Esophagus muscularis mucosa (tissue), 4 donors: ENCODE data around the gene KRT25. TPM values are rescaled to one million over a fixed set of nuclear protein-coding genes. Genes with fewer than 3 reads are reported as not detected.

Experiments used
- DNase-seq: peaks from one replicate; pipeline ENCODE4 v3.0.0-alpha.2; 2017; ENCODE audit errors: extremely low spot score
- H3K27ac ChIP-seq, 4 donors: fragments of 200-600 bp; sonication (generic); replicated peaks in 1 of 4; 1 replicate in 3 of 4; 2 replicates in 1 of 4; pipeline ENCODE4 v1.5.1; 2016 to 2019; ENCODE audit warnings: mild to moderate bottlenecking in 1 of 4
- H3K27me3 ChIP-seq, 4 donors: fragments of 200-600 bp; sonication (generic); one replicate each; pipeline versions ENCODE4 v1.5.1 to v1.6.0; 2016 to 2019
- H3K36me3 ChIP-seq, 4 donors: fragments of 200-600 bp; sonication (generic); one replicate each; pipeline ENCODE4 v1.5.1; 2016 to 2019
- H3K4me1 ChIP-seq, 4 donors: fragments of 200-600 bp; sonication (generic); one replicate each; pipeline ENCODE4 v1.5.1; 2016 to 2019
- H3K4me3 ChIP-seq, 4 donors: fragments of 200-600 bp; sonication (generic); 1 replicate in 2 of 4; 2 replicates in 2 of 4; pipeline ENCODE4 v1.5.1; 2016 to 2019; ENCODE audit warnings: mild to moderate bottlenecking in 4 of 4, moderate library complexity in 1 of 4
- H3K9me3 ChIP-seq, 4 donors: fragments of 200-600 bp; sonication (generic); 1 replicate in 3 of 4; 2 replicates in 1 of 4; pipeline ENCODE4 v1.5.1; 2016 to 2019
- EP300 ChIP-seq: sonication (generic); formaldehyde crosslinking; IDR thresholded peaks from one replicate; pipeline ENCODE4 v1.6.1; 2017; ENCODE audit warnings: antibody characterized with exemption
- POLR2A ChIP-seq: fragments of 450-650 bp; IDR thresholded peaks from one replicate; pipeline ENCODE4 v1.6.1; 2017; ENCODE audit warnings: antibody characterized with exemption, moderate library complexity, mild to moderate bottlenecking, low read depth
- POLR2AphosphoS5 ChIP-seq, 2 donors: sonication (generic); formaldehyde crosslinking; IDR thresholded peaks; one replicate each; pipeline ENCODE4 v1.6.1; 2017; ENCODE audit warnings: antibody characterized with exemption in 2 of 2
- WGBS: methylation state at CpG from one replicate; pipeline ENCODE4 v1.1.5; 2018; 5-methylcytosine and 5-hydroxymethylcytosine counted together
- intact Hi-C: fragments of 100-400 bp; cut with DNase I; formaldehyde crosslinking; loops from one replicate; pipeline ENCODE4 v1.15.1; 2023
- total RNA-seq, 4 donors: library from RNA; depleted of rRNA; stranded (reverse); fragments of >200 nt; gene quantifications; one replicate each; pipeline versions ENCODE4 v1.1.0 to v1.2.1, GENCODE V29; 2016
- TF ChIP-seq, protein P1 (sequence below), 3 experiments: fragments of 200-600 bp in 2 of 3; fragments of 450-650 bp in 1 of 3; sonication (generic) in 2 of 3; IDR thresholded peaks; one replicate each; pipeline ENCODE4 v1.5.1; 2017 to 2019; ENCODE audit warnings: antibody characterized with exemption in 3 of 3, mild to moderate bottlenecking in 2 of 3, moderate library complexity in 1 of 3

The KRT25 gene
- total RNA-seq, 4 donors from 2014 or later = not detected

DNA sequence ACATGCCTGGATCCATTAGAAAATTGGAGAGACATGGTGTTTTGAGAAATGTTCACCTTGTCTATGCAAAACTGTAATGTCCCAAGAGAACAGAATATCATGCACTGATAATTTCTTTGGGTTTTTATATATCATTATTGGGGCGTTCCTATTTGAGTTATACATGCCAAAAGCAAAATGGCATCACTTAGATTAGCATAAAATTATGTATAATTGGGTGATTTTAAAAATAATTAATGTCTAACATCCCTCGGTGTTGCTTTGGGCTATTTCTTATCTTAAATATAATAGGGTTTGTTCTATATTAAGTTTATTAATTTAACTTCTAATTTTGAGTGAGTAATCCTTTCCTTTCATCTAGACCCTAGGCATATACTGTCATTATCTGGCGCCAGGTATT lies 44.7 kb upstream of the KRT25 start, which contains the start of gene KRT28:
TSS of gene KRT28 (minus strand) at position 101 of the 400 bp plus-strand sequence. CDS start at position 35, 66 bp downstream.
- Histone ChIP-seq H3K27ac (no peak within 1 kb of the TSS), H3K9me3 (no peaks in the 10 kb centered on the region), H3K27me3 (peaks cover 0 to 45% (median 0%) of the 10 kb centered on the region in 4 donors), H3K4me1 (no peaks in the 10 kb centered on the region), H3K4me3 (no peak within 1 kb of the TSS), H3K36me3 (no peaks in the 10 kb centered on the region)
- WGBS = 78% methylated on average over 3 of the region's 3 CpGs
- intact Hi-C loops = loop anchor here (5.0 to 10.0 kb wide), 4 partner anchors 105 to 862 kb away; no protein-coding TSS in a partner anchor
- TF ChIP-seq EP300 (no peak), POLR2A (no peak), POLR2AphosphoS5 (IDR thresholded peaks at IDR 0.05) (no peak)
- TF ChIP-seq, protein P1, sequence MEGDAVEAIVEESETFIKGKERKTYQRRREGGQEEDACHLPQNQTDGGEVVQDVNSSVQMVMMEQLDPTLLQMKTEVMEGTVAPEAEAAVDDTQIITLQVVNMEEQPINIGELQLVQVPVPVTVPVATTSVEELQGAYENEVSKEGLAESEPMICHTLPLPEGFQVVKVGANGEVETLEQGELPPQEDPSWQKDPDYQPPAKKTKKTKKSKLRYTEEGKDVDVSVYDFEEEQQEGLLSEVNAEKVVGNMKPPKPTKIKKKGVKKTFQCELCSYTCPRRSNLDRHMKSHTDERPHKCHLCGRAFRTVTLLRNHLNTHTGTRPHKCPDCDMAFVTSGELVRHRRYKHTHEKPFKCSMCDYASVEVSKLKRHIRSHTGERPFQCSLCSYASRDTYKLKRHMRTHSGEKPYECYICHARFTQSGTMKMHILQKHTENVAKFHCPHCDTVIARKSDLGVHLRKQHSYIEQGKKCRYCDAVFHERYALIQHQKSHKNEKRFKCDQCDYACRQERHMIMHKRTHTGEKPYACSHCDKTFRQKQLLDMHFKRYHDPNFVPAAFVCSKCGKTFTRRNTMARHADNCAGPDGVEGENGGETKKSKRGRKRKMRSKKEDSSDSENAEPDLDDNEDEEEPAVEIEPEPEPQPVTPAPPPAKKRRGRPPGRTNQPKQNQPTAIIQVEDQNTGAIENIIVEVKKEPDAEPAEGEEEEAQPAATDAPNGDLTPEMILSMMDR (IDR thresholded peaks at IDR 0.05) = no peak
- DNase-seq = no peak

DNA sequence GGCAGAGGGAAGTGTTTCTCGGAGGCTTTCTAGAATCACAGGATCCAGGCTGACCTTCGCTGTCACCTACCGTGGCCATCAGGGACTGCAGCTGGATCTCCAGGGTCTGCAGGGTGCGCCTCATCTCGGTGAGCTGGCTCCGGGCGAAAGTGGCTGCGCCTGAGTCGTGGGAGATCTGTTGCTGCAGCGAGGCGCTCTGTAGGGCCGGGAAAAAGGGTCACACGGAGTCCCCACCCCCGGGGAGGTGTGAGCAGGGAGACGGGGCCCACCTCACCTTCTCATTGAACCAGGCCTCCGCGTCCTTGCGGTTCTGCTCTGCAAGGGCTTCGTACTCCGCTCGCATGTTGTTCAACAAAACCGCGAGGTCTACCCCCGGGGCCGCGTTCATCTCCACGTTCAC lies 41.7 kb upstream of the KRT25 start:
- Histone ChIP-seq H3K27ac (no peak overlapping the region), H3K4me1 (peaks cover 0 to under 1% (median 0%) of the 10 kb centered on the region in 4 donors), H3K4me3 (no peak overlapping the region), H3K9me3 (no peaks in the 10 kb centered on the region), H3K36me3 (no peaks in the 10 kb centered on the region), H3K27me3 (peaks cover 0 to 49% (median 0%) of the 10 kb centered on the region in 4 donors)
- WGBS = 71% methylated on average over 27 of the region's 27 CpGs
- intact Hi-C loops = no loop called here
- TF ChIP-seq EP300 = no peak
- no peak for TF ChIP-seq POLR2A
- TF ChIP-seq, protein P1 (IDR thresholded peaks at IDR 0.05) = no peak
- no peak for TF ChIP-seq POLR2AphosphoS5 (IDR thresholded peaks at IDR 0.05)
- no peak for DNase-seq

DNA sequence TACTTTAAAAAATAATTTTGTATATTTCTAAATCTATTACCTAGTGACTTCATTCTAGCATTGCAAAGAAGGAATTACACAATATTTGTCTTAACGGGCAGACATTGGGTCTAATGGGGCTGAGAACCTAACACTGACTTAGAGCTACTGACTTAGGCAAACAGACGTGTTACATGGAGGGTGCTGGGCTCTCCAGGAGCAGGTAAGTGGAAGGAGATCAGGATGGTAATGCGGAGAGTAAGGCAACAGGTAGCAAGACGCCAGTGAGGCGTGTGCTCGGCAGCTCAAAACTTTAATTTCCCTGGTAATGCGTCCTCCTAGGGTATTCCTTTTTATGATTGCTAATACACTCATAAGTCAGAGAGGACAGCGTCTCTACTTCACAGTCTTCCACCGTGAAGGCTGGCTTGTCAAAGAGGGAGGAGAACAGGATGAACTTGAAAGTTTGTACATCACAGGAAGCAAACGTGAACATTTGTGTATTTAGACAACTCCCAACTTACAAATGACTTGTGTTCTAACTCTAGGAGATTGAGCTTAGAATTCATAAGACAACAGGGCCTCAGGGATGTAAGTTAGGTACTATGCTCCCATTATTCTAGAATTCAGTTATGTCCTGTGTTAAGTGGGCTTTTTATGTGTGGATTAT lies 40.0 kb upstream of the KRT25 start:
- 79% methylated on average over 10 of the region's 10 CpGs for WGBS
- peaks cover 0 to 48% (median 0%) of the 10 kb centered on the region in 4 donors for H3K27me3 ChIP-seq
- H3K36me3 ChIP-seq = no peaks in the 10 kb centered on the region
- no peak overlapping the region for H3K4me3 ChIP-seq
- no peak for TF ChIP-seq POLR2A
- no peak for TF ChIP-seq EP300
- TF ChIP-seq POLR2AphosphoS5 (IDR thresholded peaks at IDR 0.05) = no peak
- TF ChIP-seq, protein P1 (IDR thresholded peaks at IDR 0.05) = no peak
- H3K4me1 ChIP-seq = peaks cover 0 to 6% (median 0%) of the 10 kb centered on the region in 4 donors
- H3K9me3 ChIP-seq = no peaks in the 10 kb centered on the region
- no peak for DNase-seq
- H3K27ac ChIP-seq = no peak overlapping the region
- intact Hi-C loops = no loop called here

DNA sequence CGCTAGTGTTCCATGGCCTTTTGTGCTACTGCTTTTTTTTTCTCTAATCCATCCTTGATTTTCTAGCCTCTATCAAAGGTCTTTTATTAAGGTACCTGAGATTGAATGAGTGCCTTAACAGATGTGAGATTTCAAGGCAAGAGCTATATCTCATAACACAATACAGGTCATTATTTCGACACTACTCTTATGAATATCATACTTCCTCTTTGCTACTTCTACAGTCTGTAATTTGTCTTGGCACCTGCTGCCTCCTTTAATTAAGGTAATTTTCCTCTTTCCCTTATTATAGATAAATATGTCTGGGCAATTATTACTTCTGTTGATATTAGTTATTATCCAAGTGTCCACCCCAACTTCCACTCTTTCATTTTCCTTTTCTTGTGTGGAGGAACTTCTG lies 39.3 kb upstream of the KRT25 start:
- peaks cover 0 to 43% (median 0%) of the 10 kb centered on the region in 4 donors for H3K27me3 ChIP-seq

DNA sequence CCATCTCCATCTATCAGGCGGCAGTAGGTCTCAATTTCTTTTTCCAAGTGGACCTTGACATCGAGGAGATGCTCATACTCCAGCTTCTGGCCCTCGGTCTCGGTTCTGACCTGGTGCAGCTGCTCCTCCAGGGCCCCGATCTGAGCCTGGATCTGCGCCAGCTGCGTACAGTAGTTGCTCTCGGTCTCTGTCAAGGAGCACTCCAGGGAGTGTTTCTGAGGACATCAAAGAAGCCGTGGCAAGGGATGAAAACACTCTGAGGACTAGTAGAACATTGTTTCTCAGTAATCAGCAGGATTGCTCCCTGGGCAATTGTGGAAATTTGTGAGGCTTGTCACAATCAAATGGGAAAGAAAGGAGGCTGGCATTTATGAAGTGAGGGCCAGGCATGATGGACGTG lies 38.7 kb upstream of the KRT25 start:
- intact Hi-C loops = no loop called here
- Histone ChIP-seq H3K9me3 (no peaks in the 10 kb centered on the region), H3K36me3 (no peaks in the 10 kb centered on the region), H3K27me3 (peaks cover 0 to 38% (median 0%) of the 10 kb centered on the region in 4 donors), H3K27ac (no peak overlapping the region), H3K4me3 (no peak overlapping the region), H3K4me1 (peaks cover 0 to 6% (median 0%) of the 10 kb centered on the region in 4 donors)
- WGBS = 65% methylated on average over 10 of the region's 10 CpGs
- no peak for DNase-seq
- TF ChIP-seq EP300 (no peak), POLR2AphosphoS5 (IDR thresholded peaks at IDR 0.05) (no peak), POLR2A (no peak)
- TF ChIP-seq, protein P1 (IDR thresholded peaks at IDR 0.05) = no peak

More for the DNA sequence above, 39.3 kb upstream of the KRT25 start:
- 80% methylated on average over 2 of the region's 2 CpGs for WGBS
- no peak for DNase-seq
- TF ChIP-seq EP300 = no peak
- Histone ChIP-seq H3K4me1 (peaks cover 0 to 6% (median 0%) of the 10 kb centered on the region in 4 donors), H3K9me3 (no peaks in the 10 kb centered on the region), H3K4me3 (no peak overlapping the region), H3K27ac (no peak overlapping the region), H3K36me3 (no peaks in the 10 kb centered on the region)
- intact Hi-C loops = no loop called here
